ENCODE results near the gene TAPT1.

GRCh38 chr4:16212138-16212782 lies 14.0 kb downstream of the TAPT1 start:
- no peak for TF ChIP-seq POLR2A (IDR thresholded peaks at IDR 0.05)
- TF ChIP-seq CTCF (IDR thresholded peaks at IDR 0.05): no peak
- no peak for TF ChIP-seq POLR2AphosphoS5 (IDR thresholded peaks at IDR 0.05)

Data from sigmoid colon (tissue), 4 donors.